Osteoblast (primary cell): ENCODE data around the gene NAALADL1. TPM values are rescaled to one million over a fixed set of nuclear protein-coding genes. Genes with fewer than 3 reads are reported as not detected.

Experiments
- DNase-seq: peaks from one replicate; pipeline ENCODE4 v3.0.0; 2011; ENCODE audit warnings: low spot score, mixed read lengths; ENCODE audit not compliant: insufficient read length; ENCODE audit errors: missing footprints
- H2AFZ ChIP-seq: 2 replicates; pipeline ENCODE4 v1.6.0; 2011; ENCODE audit warnings: mild to moderate bottlenecking, low read length
- H3K27ac ChIP-seq: 2 replicates; pipeline ENCODE4 v1.5.1; 2011; ENCODE audit warnings: mild to moderate bottlenecking, low read depth, low read length, moderate library complexity
- H3K27me3 ChIP-seq: 2 replicates; pipeline ENCODE4 v1.6.0; 2012; ENCODE audit warnings: mild to moderate bottlenecking, control low read depth, inconsistent platforms, low read length, moderate library complexity; ENCODE audit not compliant: insufficient read depth
- H3K36me3 ChIP-seq: 2 replicates; pipeline ENCODE4 v1.5.1; 2011; ENCODE audit warnings: mild to moderate bottlenecking, low read length, control low read depth, moderate library complexity; ENCODE audit not compliant: insufficient read depth
- H3K4me1 ChIP-seq: 2 replicates; pipeline ENCODE4 v1.5.1; 2011; ENCODE audit warnings: mild to moderate bottlenecking, low read length, control low read depth, moderate library complexity; ENCODE audit not compliant: insufficient read depth
- H3K4me2 ChIP-seq: 2 replicates; pipeline ENCODE4 v1.6.0; 2011; ENCODE audit warnings: mild to moderate bottlenecking, low read length; ENCODE audit not compliant: insufficient read depth
- H3K4me3 ChIP-seq: fragments of 200-600 bp; sonication (generic); 3 replicates; pipeline ENCODE4 v1.5.1; 2012; ENCODE audit warnings: mild to moderate bottlenecking, low read length, inconsistent platforms; ENCODE audit not compliant: insufficient read depth
- H3K79me2 ChIP-seq: 2 replicates; pipeline ENCODE4 v1.6.0; 2012; ENCODE audit warnings: mild to moderate bottlenecking, low read length, control low read depth, inconsistent platforms; ENCODE audit not compliant: insufficient read depth
- H3K9me3 ChIP-seq: 2 replicates; pipeline ENCODE4 v1.5.1; 2011; ENCODE audit warnings: low read depth, low read length, control low read depth
- H4K20me1 ChIP-seq: 2 replicates; pipeline ENCODE4 v1.6.0; 2012; ENCODE audit warnings: mild to moderate bottlenecking, low read length, control low read depth; ENCODE audit not compliant: insufficient read depth
- CTCF ChIP-seq: IDR thresholded peaks from 2 replicates; pipeline ENCODE4 v1.5.1; 2011; ENCODE audit warnings: mild to moderate bottlenecking, low read depth, low read length, moderate library complexity; ENCODE audit errors: extremely low read depth
- total RNA-seq: library from RNA; depleted of rRNA; stranded (reverse); fragments of >200 nt; gene quantifications from 2 replicates; pipeline ENCODE4 v1.2.3, GENCODE V29; 2012

NAALADL1 gene
- total RNA-seq, 1 donor, result 17.7 TPM

GRCh38 chr11:65087827-65088226, 29.5 kb upstream of the NAALADL1 start:
- H2AFZ ChIP-seq, result no peak overlapping the region
- no peak for DNase-seq
- H3K27ac ChIP-seq, result no peak overlapping the region
- H3K36me3 ChIP-seq, result peaks cover 43% of the 10 kb centered on the region
- no peak overlapping the region for H3K4me2 ChIP-seq
- no peaks in the 10 kb centered on the region for H3K27me3 ChIP-seq
- no peaks in the 10 kb centered on the region for H4K20me1 ChIP-seq
- TF ChIP-seq CTCF, result no peak
- no peak overlapping the region for H3K4me3 ChIP-seq
- H3K9me3 ChIP-seq, result no peaks in the 10 kb centered on the region
- peaks cover 19% of the 10 kb centered on the region for H3K4me1 ChIP-seq
- peaks cover 32% of the 10 kb centered on the region for H3K79me2 ChIP-seq

GRCh38 chr11:65087216-65087615, 28.9 kb upstream of the NAALADL1 start:
- H3K4me2 ChIP-seq, result no peak overlapping the region

GRCh38 chr11:65086809-65087208, 28.5 kb upstream of the NAALADL1 start:
- H3K4me2 ChIP-seq, result no peak overlapping the region
- no peak overlapping the region for H3K4me3 ChIP-seq
- no peak for DNase-seq
- no peaks in the 10 kb centered on the region for H4K20me1 ChIP-seq
- H3K27ac ChIP-seq, result no peak overlapping the region
- H3K27me3 ChIP-seq, result no peaks in the 10 kb centered on the region
- peaks cover 40% of the 10 kb centered on the region for H3K79me2 ChIP-seq
- no peak for TF ChIP-seq CTCF
- peaks cover 22% of the 10 kb centered on the region for H3K4me1 ChIP-seq
- no peaks in the 10 kb centered on the region for H3K9me3 ChIP-seq
- H3K36me3 ChIP-seq, result peaks cover 43% of the 10 kb centered on the region
- H2AFZ ChIP-seq, result no peak overlapping the region

More at GRCh38 chr11:65087216-65087615, 28.9 kb upstream of the NAALADL1 start:
- Histone ChIP-seq H4K20me1 (no peaks in the 10 kb centered on the region), H3K9me3 (no peaks in the 10 kb centered on the region), H3K4me1 (peaks cover 22% of the 10 kb centered on the region), H3K27ac (no peak overlapping the region), H3K36me3 (peaks cover 43% of the 10 kb centered on the region), H3K79me2 (peaks cover 36% of the 10 kb centered on the region), H3K4me3 (no peak overlapping the region), H3K27me3 (no peaks in the 10 kb centered on the region), H2AFZ (no peak overlapping the region)
- DNase-seq, result peak; percentile 29
- no peak for TF ChIP-seq CTCF

GRCh38 chr11:65085446-65085845, 27.1 kb upstream of the NAALADL1 start:
- Histone ChIP-seq H3K4me1 (peaks cover 22% of the 10 kb centered on the region), H3K4me3 (peak overlapping the region; percentile 97), H3K27ac (peak overlapping the region; percentile 91), H4K20me1 (no peaks in the 10 kb centered on the region), H3K4me2 (peak overlapping the region; percentile 99), H3K27me3 (no peaks in the 10 kb centered on the region), H2AFZ (no peak overlapping the region), H3K79me2 (peaks cover 49% of the 10 kb centered on the region), H3K36me3 (peaks cover 45% of the 10 kb centered on the region), H3K9me3 (no peaks in the 10 kb centered on the region)
- no peak for TF ChIP-seq CTCF
- no peak for DNase-seq
